Measurements from ENCODE around the gene MST1R. TPM values are rescaled to one million over a fixed set of nuclear protein-coding genes. Genes with fewer than 3 reads are reported as not detected.
A peak's percentile ranks its signal among the peaks of the same experiment; 100 is the strongest.
"Not testable (repeated sequence)": the region's sequence is repeated elsewhere in the genome, so short reads cannot be mapped to it uniquely, and the experiment has no call there.

The MST1R gene
- total and polyA plus RNA-seq, 9 donors, result 1.2 to 5.0 (median 3.1) TPM

DNA sequence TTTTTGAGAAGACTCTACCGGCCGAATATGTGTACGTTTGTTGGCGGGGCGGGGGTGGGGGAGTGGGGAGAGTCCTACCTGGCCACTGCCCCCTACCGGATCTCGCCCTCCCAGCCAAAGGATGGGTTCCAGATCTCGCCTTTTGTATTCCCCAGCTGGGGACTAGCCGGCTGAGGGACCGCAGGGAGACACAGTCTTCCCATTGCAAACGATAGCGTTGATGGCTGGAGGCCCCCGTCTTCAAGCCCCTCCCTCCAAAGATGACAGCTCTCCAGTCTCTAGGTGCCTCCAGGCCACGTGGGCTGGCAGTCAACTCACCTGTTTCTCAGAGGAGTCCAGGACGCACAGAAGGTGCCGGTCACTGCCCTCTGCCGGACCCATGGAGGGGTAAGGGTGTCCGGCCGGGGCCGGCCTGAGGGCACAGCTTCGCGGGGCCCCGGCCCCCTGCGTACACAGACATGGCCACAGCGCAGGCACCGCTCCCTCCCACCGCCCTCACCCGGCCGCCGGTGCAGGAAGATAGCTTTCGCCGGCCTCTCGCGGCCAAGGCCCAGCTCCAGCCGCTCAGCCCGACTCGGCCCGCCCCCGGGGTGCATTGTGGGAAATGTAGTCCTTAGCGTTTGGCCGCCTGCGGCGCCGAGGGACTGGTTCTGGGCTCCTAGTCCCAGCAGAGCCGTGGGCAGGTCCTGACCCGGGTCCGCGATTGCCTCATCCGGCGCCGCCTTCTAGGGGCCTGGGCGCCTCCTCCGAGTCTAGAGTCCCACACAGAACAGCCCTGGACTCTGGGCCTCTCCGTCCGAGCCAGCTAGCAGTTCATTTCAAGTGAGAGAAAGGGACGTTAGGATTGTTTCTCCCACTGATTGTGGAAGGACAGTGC is 25.9 kb upstream of the MST1R start, which contains the start of gene MON1A:
TSS of gene MON1A (minus strand) at position 521 of the 877 bp plus-strand sequence. CDS start 16,465 bp downstream, outside the sequence.
- peak within 1 kb of the TSS; percentile 92 for H3K4me3 ChIP-seq (ENCODE audit: low read length)

GRCh38 chr3:49928481-49929017 is 24.9 kb upstream of the MST1R start:
- H3K4me3 ChIP-seq (ENCODE audit: low read length), result no peak overlapping the region
- WGBS (ENCODE audit: insufficient coverage), result 100% methylated on average over 2 of the region's 5 CpGs
- no peak overlapping the region for H3K27ac ChIP-seq (ENCODE audit: low read length)
- no peaks in the 10 kb centered on the region for H3K9me3 ChIP-seq (replicated peaks; ENCODE audit: control insufficient read depth, low read depth, low read length)
- DNase-seq, result no peak
- peaks cover 6% of the 10 kb centered on the region for H3K36me3 ChIP-seq (ENCODE audit: control insufficient read depth, insufficient read depth, low read length)
- peaks cover 14% of the 10 kb centered on the region for H3K4me1 ChIP-seq (ENCODE audit: control insufficient read depth, insufficient read depth, low read length)
- H3K27me3 ChIP-seq (ENCODE audit: control insufficient read depth, insufficient read depth, low read length), result no peaks in the 10 kb centered on the region

More for the DNA sequence above, 25.9 kb upstream of the MST1R start, which contains the start of gene MON1A:
- H3K9me3 ChIP-seq (replicated peaks; ENCODE audit: control insufficient read depth, low read depth, low read length), result no peaks in the 10 kb centered on the region
- peaks cover 4% of the 10 kb centered on the region for H3K36me3 ChIP-seq (ENCODE audit: control insufficient read depth, insufficient read depth, low read length)
- peak within 1 kb of the TSS; percentile 97 for H3K27ac ChIP-seq (ENCODE audit: low read length)
- peaks cover 14% of the 10 kb centered on the region for H3K4me1 ChIP-seq (ENCODE audit: control insufficient read depth, insufficient read depth, low read length)
- DNase-seq, result peak; percentile 95
- H3K27me3 ChIP-seq (ENCODE audit: control insufficient read depth, insufficient read depth, low read length), result no peaks in the 10 kb centered on the region
- WGBS (ENCODE audit: insufficient coverage), result under 1% methylated on average over 47 of the region's 56 CpGs

DNA sequence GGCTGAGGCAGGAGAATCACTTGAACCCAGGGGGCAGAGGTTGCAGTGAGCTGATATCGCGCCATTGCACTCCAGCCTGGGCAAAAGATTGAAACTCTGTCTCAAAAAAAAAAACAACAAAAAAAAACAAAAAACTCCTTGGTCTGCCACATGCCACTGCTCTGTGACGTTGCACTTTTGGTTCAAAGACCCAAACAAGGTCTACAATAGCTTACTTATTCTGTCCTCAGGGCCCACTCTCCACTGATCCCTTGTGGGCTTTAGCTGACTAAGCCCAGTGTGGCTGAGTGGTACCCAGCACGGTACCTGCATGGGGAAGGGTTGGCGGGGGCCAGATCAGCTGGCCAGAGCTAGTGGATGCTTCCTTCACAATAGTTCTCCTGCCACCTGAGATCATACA is 24.1 kb upstream of the MST1R start:
- no peaks in the 10 kb centered on the region for H3K27me3 ChIP-seq (ENCODE audit: control insufficient read depth, insufficient read depth, low read length)
- no peaks in the 10 kb centered on the region for H3K9me3 ChIP-seq (replicated peaks; ENCODE audit: control insufficient read depth, low read depth, low read length)
- no peak overlapping the region for H3K4me3 ChIP-seq (ENCODE audit: low read length)
- DNase-seq, result no peak
- WGBS (ENCODE audit: insufficient coverage), result 89% methylated on average over 5 of the region's 5 CpGs
- H3K27ac ChIP-seq (ENCODE audit: low read length), result no peak overlapping the region
- peaks cover 6% of the 10 kb centered on the region for H3K36me3 ChIP-seq (ENCODE audit: control insufficient read depth, insufficient read depth, low read length)
- H3K4me1 ChIP-seq (ENCODE audit: control insufficient read depth, insufficient read depth, low read length), result peaks cover 14% of the 10 kb centered on the region

GRCh38 chr3:49926117-49926728 is 22.6 kb upstream of the MST1R start:
- H3K27me3 ChIP-seq (ENCODE audit: control insufficient read depth, insufficient read depth, low read length), result no peaks in the 10 kb centered on the region
- H3K4me1 ChIP-seq (ENCODE audit: control insufficient read depth, insufficient read depth, low read length), result peaks cover 14% of the 10 kb centered on the region
- H3K4me3 ChIP-seq (ENCODE audit: low read length), result no peak overlapping the region
- no peaks in the 10 kb centered on the region for H3K9me3 ChIP-seq (replicated peaks; ENCODE audit: control insufficient read depth, low read depth, low read length)
- H3K36me3 ChIP-seq (ENCODE audit: control insufficient read depth, insufficient read depth, low read length), result peaks cover 6% of the 10 kb centered on the region
- no peak overlapping the region for H3K27ac ChIP-seq (ENCODE audit: low read length)
- WGBS (ENCODE audit: insufficient coverage), result 77% methylated on average over 2 of the region's 4 CpGs
- DNase-seq, result no peak

GRCh38 chr3:49925485-49925884 is 21.8 kb upstream of the MST1R start:
- no peaks in the 10 kb centered on the region for H3K9me3 ChIP-seq (replicated peaks; ENCODE audit: control insufficient read depth, low read depth, low read length)
- H3K4me1 ChIP-seq (ENCODE audit: control insufficient read depth, insufficient read depth, low read length), result peaks cover 13% of the 10 kb centered on the region
- no CpG with 5 or more reads among the region's 2 CpGs for WGBS (ENCODE audit: insufficient coverage)
- no peak overlapping the region for H3K27ac ChIP-seq (ENCODE audit: low read length)
- DNase-seq, result no peak
- no peak overlapping the region for H3K4me3 ChIP-seq (ENCODE audit: low read length)
- H3K36me3 ChIP-seq (ENCODE audit: control insufficient read depth, insufficient read depth, low read length), result peaks cover 6% of the 10 kb centered on the region
- no peaks in the 10 kb centered on the region for H3K27me3 ChIP-seq (ENCODE audit: control insufficient read depth, insufficient read depth, low read length)

GRCh38 chr3:49924683-49925082 is 21.0 kb upstream of the MST1R start:
- no peaks in the 10 kb centered on the region for H3K9me3 ChIP-seq (replicated peaks; ENCODE audit: control insufficient read depth, low read depth, low read length)
- no peak overlapping the region for H3K27ac ChIP-seq (ENCODE audit: low read length)
- no peak overlapping the region for H3K4me3 ChIP-seq (ENCODE audit: low read length)
- no CpG with 5 or more reads among the region's 2 CpGs for WGBS (ENCODE audit: insufficient coverage)
- no peaks in the 10 kb centered on the region for H3K27me3 ChIP-seq (ENCODE audit: control insufficient read depth, insufficient read depth, low read length)
- H3K4me1 ChIP-seq (ENCODE audit: control insufficient read depth, insufficient read depth, low read length), result peaks cover 5% of the 10 kb centered on the region
- H3K36me3 ChIP-seq (ENCODE audit: control insufficient read depth, insufficient read depth, low read length), result peaks cover 10% of the 10 kb centered on the region
- DNase-seq, result no peak

GRCh38 chr3:49917806-49918590 is 14.3 kb upstream of the MST1R start:
- not testable (repeated sequence) for H3K4me3 ChIP-seq (ENCODE audit: low read length); H3K9me3 ChIP-seq (replicated peaks; ENCODE audit: control insufficient read depth, low read depth, low read length); H3K4me1 ChIP-seq (ENCODE audit: control insufficient read depth, insufficient read depth, low read length); DNase-seq; H3K27ac ChIP-seq (ENCODE audit: low read length); H3K36me3 ChIP-seq (ENCODE audit: control insufficient read depth, insufficient read depth, low read length); H3K27me3 ChIP-seq (ENCODE audit: control insufficient read depth, insufficient read depth, low read length)
- WGBS (ENCODE audit: insufficient coverage), result 84% methylated on average over 8 of the region's 19 CpGs

- Histone ChIP-seq H3K4me1 (ENCODE audit: control insufficient read depth, insufficient read depth, low read length) (no peaks in the 10 kb centered on the region), H3K9me3 (replicated peaks; ENCODE audit: control insufficient read depth, low read depth, low read length) (no peaks in the 10 kb centered on the region), H3K27me3 (ENCODE audit: control insufficient read depth, insufficient read depth, low read length) (no peaks in the 10 kb centered on the region), H3K4me3 (ENCODE audit: low read length) (no peak overlapping the region), H3K36me3 (ENCODE audit: control insufficient read depth, insufficient read depth, low read length) (peaks cover 18% of the 10 kb centered on the region), H3K27ac (ENCODE audit: low read length) (no peak overlapping the region)
- no peak for DNase-seq
- WGBS (ENCODE audit: insufficient coverage), result 83% methylated on average over 3 of the region's 5 CpGs
These were observed 13.0 kb upstream of the MST1R start for GRCh38 chr3:49916686-49917085.

DNA sequence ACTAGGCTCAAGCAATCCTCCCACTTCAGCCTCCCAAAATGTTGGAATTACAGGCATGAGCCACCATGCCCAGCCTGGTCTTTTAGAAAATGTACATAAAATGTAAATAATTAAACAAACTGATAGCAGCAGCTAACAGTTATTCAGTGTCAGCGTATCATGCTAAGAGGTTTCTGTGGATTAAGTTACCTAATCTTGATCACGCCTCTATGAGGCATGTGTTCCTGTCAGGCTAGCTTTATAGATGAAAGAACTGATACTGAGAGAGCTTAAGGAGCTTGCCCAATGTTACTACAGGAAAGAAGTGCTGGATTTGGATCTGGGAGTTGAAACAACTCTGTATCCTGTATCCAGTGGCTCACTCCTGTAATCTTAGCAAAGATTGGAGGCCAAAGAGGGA is 11.2 kb upstream of the MST1R start:
- no peaks in the 10 kb centered on the region for H3K4me1 ChIP-seq (ENCODE audit: control insufficient read depth, insufficient read depth, low read length)
- 100% methylated on average over 1 of the region's 2 CpGs for whole genome bisulfite sequencing (ENCODE audit: insufficient coverage)
- no peak for DNase-seq

More for the DNA sequence above, 11.2 kb upstream of the MST1R start:
- no peaks in the 10 kb centered on the region for H3K9me3 ChIP-seq (replicated peaks; ENCODE audit: control insufficient read depth, low read depth, low read length)
- H3K4me3 ChIP-seq (ENCODE audit: low read length), result no peak overlapping the region
- peaks cover 29% of the 10 kb centered on the region for H3K36me3 ChIP-seq (ENCODE audit: control insufficient read depth, insufficient read depth, low read length)
- no peaks in the 10 kb centered on the region for H3K27me3 ChIP-seq (ENCODE audit: control insufficient read depth, insufficient read depth, low read length)
- H3K27ac ChIP-seq (ENCODE audit: low read length), result no peak overlapping the region

All from muscle of leg (tissue), 11 donors.